HS-5 (cell line): Measurements from ENCODE around the gene TADA2B.
"Not testable (repeated sequence)": the region's sequence is repeated elsewhere in the genome, so short reads cannot be mapped to it uniquely, and the experiment has no call there.

Experiments used
- DNase-seq: peaks from one replicate; pipeline ENCODE4 v3.0.0-alpha.2; 2012; ENCODE audit warnings: low read depth

The TADA2B gene

DNA sequence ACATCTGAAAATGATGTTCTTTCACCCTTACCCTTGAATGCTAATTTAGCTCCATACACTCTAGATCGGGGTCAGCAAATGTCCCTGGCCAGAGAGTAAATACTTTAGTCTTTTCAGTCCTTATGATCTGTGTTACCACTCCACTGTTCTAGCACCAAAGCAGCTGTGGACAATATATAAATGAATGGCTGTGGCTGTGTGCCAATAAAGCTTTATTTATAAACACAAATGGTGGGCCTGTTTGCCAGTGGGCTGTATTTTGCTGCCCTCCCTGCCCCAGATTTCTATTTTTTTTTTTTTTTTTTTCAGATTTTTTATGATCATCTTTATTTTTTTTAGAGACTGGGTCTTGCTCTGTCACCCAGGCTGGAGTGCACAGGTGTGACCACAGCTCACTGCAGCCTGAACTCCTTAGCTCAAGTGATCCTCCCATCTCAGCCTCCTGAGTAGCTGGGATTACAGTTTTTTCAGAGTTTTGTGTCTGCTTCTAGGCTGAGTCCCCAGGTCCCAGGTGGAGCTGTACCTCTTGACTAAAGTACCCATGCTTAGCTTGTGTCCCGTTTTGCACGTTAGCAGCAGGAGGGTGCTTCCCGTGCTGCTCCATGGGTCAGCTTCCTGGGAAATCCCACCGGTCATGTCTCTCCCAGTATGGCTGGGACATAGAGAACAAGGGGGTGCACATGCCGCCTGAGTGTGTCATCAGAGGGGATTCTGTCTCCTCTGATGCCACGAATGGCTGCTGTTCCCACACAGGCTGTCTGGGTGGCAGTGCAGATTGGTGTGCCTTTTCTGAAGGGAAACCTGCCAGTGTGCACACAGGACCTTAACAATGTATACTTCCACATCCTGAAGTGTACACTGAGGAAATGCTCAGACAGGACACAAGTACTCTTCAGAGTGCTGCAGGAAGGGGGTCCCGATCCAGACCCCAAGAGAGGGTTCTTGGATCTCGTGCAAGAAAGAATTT, 40.7 kb downstream of the TADA2B start:
- DNase-seq: no peak

- not testable (repeated sequence) for DNase-seq
Measured at GRCh38 chr4:7084564-7084961, 41.4 kb downstream of the TADA2B start.

DNA sequence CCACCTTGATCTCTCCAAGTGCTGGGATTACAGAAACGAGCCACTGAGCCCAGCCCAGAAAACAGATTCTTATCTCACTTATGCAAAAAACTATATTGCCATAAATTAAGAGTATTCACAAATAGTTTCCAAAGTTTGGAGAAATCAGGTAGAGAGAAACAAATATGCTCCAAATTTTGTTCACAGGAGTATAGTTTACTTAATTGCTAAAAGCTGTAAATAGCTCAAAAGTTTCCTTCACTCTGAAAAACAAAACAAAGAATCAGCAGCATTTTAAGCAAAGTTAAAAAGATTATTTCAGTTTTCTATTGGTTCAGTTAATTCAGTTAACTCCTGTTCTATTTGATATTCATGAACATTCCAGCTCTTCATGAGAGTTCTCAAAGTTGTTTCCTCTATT, 43.2 kb downstream of the TADA2B start:
- no peak for DNase-seq

- DNase-seq: no peak
Measured at GRCh38 chr4:7087036-7087435, 43.9 kb downstream of the TADA2B start.

DNA sequence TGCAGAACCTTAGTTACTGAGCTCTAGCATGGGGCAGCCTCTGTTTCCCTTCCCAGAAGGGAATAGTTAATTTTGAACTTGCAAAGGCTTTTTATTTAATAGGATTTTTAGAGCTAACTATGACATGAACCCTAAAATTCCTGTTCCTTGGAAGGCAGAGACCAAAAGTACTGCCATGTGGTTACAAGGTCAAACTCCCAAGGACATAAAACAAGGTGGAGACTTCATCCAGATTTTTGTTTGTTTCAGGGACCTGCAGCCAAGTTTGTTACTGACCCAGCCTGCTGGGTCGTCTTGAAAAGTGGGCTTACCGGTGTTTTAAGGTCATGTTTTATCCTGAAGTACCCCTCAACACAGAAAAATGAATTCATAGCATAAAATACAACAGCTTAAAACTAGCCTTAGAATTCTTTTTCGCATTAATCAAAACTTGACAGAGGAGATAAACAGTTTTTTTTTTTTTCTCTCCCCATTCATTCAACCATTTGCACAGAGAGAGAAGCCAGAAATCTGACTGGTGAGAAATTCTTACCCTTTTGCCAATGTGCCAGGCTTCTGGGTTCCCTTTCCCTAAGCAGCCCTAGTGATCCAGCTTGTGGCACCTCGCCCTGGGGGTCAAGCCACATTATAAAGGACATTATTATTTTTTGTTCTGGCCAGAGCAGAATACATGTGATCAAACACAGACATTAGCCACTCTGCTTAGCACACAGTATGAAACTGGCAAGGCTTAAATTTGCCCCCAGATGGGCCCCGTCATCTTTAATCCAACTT, 46.2 kb downstream of the TADA2B start:
- DNase-seq: no peak

GRCh38 chr4:7092026-7092425, 48.9 kb downstream of the TADA2B start:
- DNase-seq: no peak

GRCh38 chr4:7094916-7095315, 51.7 kb downstream of the TADA2B start:
- DNase-seq: no peak

GRCh38 chr4:7095611-7096155, 52.5 kb downstream of the TADA2B start:
- DNase-seq: no peak

- DNase-seq: no peak
Measured at GRCh38 chr4:7096236-7096635, 53.1 kb downstream of the TADA2B start.

GRCh38 chr4:7101692-7102515, 58.7 kb downstream of the TADA2B start:
- peak; percentile 8 for DNase-seq

- not testable (repeated sequence) for DNase-seq
Measured at GRCh38 chr4:7102516-7102909, 59.3 kb downstream of the TADA2B start.

DNA sequence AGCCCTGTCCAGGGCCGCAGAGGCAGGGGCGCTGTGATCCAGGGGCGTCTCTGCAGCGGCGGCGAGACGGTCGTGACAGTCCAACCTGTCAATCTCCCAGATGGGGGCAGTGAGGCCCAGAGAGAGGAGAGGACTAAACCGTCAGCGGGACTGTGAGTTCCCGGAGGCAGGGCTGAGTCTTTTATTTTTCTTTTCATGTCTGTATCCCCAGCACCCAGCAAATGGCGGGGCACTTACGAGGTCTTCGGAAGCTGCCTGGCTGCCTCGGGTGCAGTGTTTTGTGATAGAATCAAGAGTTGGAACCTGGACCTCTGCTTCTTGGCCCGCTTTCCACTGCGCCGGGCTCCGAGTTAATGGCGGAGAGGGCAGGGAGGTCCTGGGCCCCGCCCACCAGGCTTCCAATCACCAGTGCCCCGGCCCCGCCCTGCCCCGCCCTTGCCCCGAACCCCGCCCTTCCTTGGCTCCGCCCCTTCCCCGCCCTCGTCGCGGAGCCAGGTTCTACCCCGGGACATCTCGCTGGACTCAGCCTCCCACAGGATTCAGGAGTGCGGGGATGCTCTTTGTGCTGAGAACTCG, 59.9 kb downstream of the TADA2B start:
- DNase-seq: peak; percentile 39

DNA sequence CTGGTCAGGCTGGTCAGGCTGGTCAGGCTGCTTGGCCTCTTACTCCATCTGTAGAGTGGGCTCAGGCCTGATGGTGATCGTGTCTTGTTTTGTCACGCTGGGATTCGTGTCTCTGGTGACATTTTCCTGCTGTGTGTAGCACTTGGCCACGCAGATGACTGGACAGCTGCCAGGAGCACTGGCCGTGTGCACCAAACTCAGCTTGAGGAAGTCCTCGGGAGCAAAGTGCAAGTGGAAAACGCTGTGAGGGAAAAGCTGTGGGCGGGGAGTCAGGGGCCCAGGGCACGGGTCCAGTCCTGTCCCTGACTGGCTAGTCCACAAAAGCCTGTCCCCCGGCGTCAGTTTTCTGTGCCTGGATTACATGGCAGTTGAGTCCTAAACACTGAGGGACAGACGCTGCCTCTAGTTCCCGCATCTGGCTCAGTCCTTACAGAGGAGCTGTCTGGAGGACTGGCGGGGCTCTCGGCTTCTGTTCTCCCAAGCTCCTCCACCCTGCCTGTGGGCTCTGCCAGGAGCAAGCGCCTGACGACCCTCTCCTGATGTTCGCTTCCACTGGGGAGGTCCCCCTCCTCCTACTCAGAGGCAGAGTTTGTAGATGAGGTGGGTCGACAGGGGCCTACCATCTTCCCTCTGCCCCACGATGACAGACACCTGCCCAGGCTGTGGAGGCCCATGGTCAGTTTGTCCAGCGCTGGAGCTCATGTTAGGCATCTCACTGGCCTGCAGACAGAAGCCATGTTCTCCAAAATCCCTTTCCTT, 60.6 kb downstream of the TADA2B start:
- DNase-seq: no peak

- DNase-seq: no peak
Measured at GRCh38 chr4:7104366-7105031, 61.3 kb downstream of the TADA2B start.

DNA sequence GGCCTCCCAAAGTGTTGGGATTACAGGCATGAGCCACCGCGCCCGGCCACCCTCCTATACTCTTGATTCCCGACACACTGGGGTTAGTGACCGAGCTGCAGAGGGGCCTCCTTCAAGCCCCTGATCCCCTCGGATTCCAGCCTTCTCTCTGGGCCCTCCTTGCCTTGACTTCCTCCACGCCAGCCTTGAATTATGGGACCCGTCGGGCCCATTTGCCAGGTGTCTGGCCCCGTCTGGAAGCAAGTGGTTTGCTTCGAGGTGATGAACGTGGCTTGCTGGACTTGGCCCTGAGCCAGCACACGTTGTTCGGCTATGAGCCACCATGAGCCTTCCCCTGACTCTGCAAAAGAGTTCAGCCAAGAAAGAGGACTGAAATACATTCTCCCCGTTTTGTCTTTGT, 62.1 kb downstream of the TADA2B start:
- no peak for DNase-seq

DNA sequence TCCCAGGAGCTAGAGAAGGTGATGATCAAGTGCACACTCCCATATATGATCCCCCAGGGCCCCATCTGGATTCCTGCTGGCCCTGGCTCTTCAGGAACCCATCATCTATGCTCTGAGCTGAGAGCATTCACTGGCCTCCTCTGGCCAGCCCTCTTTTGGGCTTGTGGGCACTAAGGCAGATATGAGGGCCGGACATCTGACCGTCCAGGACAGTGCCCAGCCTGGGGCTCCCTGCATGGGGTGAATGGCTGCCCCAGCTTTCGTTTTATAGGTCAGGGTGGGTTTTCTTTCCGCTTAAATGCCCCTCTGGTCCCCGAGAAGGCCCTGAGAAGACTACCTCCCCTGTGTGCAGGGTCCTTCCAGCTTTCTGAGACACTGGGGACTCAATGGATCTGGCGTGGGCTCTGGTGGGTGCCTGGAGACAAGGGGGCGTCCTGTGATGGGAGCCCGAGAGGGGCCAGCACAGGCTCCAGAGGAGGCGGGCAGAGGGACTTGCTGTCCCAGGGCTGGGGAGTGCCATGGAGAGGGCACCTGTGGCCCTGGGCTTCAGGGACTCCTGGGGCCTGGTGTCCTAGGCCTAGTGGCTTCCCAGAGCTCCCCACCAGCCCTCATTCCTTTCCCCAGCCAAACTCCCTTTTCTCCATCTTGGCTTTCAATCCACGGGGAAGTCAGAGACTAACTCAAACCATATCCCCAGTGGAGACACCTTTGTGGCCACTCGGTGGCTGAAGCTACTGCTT, 64.2 kb downstream of the TADA2B start:
- no peak for DNase-seq
